ENCODE data around the gene SLC2A1. TPM values are rescaled to one million over a fixed set of nuclear protein-coding genes. Genes with fewer than 3 reads are reported as not detected.

Gene SLC2A1
- total RNA-seq, 1 donor from 2014 or later: 303 TPM

- Histone ChIP-seq H3K4me3 (no peak overlapping the region), H3K36me3 (no peaks in the 10 kb centered on the region), H3K9me3 (ENCODE audit: low read depth) (peaks cover 8% of the 10 kb centered on the region), H3K9ac (no peak overlapping the region), H3K27me3 (no peaks in the 10 kb centered on the region), H2AFZ (replicated peaks) (no peak overlapping the region), H3F3A (ENCODE audit: low read depth) (no peaks in the 10 kb centered on the region), H3K79me2 (ENCODE audit: low read depth) (no peaks in the 10 kb centered on the region), H4K20me1 (ENCODE audit: low read depth) (no peaks in the 10 kb centered on the region), H3K27ac (no peak overlapping the region), H3K4me2 (no peak overlapping the region), H3K4me1 (peaks cover 4% of the 10 kb centered on the region)
- TF ChIP-seq EZH2 (IDR thresholded peaks at IDR 0.05): no peak
- no peak for TF ChIP-seq EZH2phosphoT487 (IDR thresholded peaks at IDR 0.05)
- TF ChIP-seq CTCF (IDR thresholded peaks at IDR 0.05): no peak
- Mint-ChIP-seq H3K4me3 (no peak overlapping the region), H3K4me1 (no peaks in the 10 kb centered on the region), H3K9me3 (peaks cover 32% of the 10 kb centered on the region), H3K27ac (no peak overlapping the region), H3K27me3 (ENCODE audit: insufficient read depth, low read depth) (peaks cover 7% of the 10 kb centered on the region), H3K36me3 (peaks cover 12% of the 10 kb centered on the region)
- no peak for DNase-seq (ENCODE audit: low spot score)
These were observed 44.5 kb downstream of the SLC2A1 start for GRCh38 chr1:42914092-42914627.

DNA sequence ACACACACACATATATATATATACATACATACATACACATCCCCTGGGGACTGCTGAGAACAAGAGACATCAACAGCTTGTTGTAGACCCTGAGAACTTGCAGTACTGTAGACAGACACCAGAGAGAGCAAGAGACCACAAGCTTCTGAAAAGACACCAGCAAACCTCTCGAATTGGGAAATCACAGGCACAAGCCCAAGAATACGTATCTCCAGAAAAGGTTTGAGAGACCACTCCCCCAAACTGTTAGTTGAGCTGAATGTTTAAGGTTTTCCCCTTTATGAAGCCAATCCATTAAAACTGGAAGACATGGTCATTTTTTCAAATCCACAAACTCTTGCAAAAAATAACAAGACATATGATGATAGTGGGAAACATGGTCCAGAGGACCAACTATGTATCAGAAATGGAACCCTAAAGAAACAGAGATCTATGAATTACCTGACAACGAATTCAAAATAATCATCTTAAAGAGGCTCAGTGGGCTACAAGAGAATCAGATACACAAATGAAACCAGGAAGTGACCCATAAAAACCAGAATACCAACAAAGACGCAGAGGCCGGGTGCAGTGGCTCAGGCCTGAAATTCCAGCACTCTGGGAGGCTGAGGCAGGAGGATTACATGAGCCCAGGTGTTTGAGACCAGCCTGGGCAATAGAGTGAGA lies 45.1 kb downstream of the SLC2A1 start:
- no peak overlapping the region for H3K4me3 Mint-ChIP-seq
- H3K27me3 Mint-ChIP-seq (ENCODE audit: insufficient read depth, low read depth): peaks cover 7% of the 10 kb centered on the region
- no peaks in the 10 kb centered on the region for H3K36me3 ChIP-seq
- no peak overlapping the region for H3K4me3 ChIP-seq
- no peaks in the 10 kb centered on the region for H3K27me3 ChIP-seq
- DNase-seq (ENCODE audit: low spot score): peak; percentile 83
- peaks cover 12% of the 10 kb centered on the region for H3K36me3 Mint-ChIP-seq
- peaks cover 6% of the 10 kb centered on the region for H3K4me1 ChIP-seq
- H3K27ac Mint-ChIP-seq: no peak overlapping the region
- H3K4me2 ChIP-seq: no peak overlapping the region
- peaks cover 8% of the 10 kb centered on the region for H3K9me3 ChIP-seq (ENCODE audit: low read depth)
- no peaks in the 10 kb centered on the region for H3K79me2 ChIP-seq (ENCODE audit: low read depth)
- TF ChIP-seq EZH2 (IDR thresholded peaks at IDR 0.05) (no peak), CTCF (IDR thresholded peaks at IDR 0.05) (peak; percentile 83), EZH2phosphoT487 (IDR thresholded peaks at IDR 0.05) (no peak)
- no peak overlapping the region for H3K9ac ChIP-seq
- H4K20me1 ChIP-seq (ENCODE audit: low read depth): no peaks in the 10 kb centered on the region
- H3K27ac ChIP-seq: no peak overlapping the region
- H3K9me3 Mint-ChIP-seq: peaks cover 32% of the 10 kb centered on the region
- H3F3A ChIP-seq (ENCODE audit: low read depth): no peaks in the 10 kb centered on the region
- no peaks in the 10 kb centered on the region for H3K4me1 Mint-ChIP-seq
- no peak overlapping the region for H2AFZ ChIP-seq (replicated peaks)

DNA sequence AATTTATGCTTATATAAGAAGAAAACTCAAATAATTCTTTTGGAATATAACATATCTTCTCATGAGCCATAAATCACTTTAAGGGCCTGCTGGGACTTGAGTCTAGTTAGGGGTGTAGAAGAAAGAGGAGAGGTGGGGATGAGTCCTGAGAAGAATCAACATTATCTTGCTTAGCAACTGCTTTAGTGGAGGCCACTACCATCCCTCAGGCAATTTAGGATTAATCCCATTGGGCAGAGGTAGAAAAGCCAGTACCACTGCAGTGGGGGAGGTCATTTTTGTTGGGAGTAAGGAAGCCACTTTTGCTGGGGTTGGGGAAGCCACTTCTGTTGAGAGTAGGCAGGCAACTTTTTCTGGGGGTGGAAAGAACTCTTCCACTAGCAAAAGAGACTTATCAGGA lies 47.7 kb downstream of the SLC2A1 start:
- no peak overlapping the region for H3K9ac ChIP-seq
- no peak overlapping the region for H3K27ac ChIP-seq
- no peaks in the 10 kb centered on the region for H4K20me1 ChIP-seq (ENCODE audit: low read depth)
- H3K4me2 ChIP-seq: no peak overlapping the region
- no peak overlapping the region for H3K4me3 ChIP-seq
- peak overlapping the region; percentile 60 for H3K27ac Mint-ChIP-seq
- peaks cover 11% of the 10 kb centered on the region for H3K36me3 Mint-ChIP-seq
- no peaks in the 10 kb centered on the region for H3K36me3 ChIP-seq
- no peak overlapping the region for H3K4me3 Mint-ChIP-seq
- H3K9me3 ChIP-seq (ENCODE audit: low read depth): no peaks in the 10 kb centered on the region
- no peaks in the 10 kb centered on the region for H3F3A ChIP-seq (ENCODE audit: low read depth)
- H3K9me3 Mint-ChIP-seq: peaks cover 26% of the 10 kb centered on the region
- H3K79me2 ChIP-seq (ENCODE audit: low read depth): no peaks in the 10 kb centered on the region
- no peak for DNase-seq (ENCODE audit: low spot score)
- peak overlapping the region; percentile 12 for H2AFZ ChIP-seq (replicated peaks)
- H3K4me1 ChIP-seq: peaks cover 6% of the 10 kb centered on the region
- no peak for TF ChIP-seq EZH2 (IDR thresholded peaks at IDR 0.05)
- TF ChIP-seq CTCF (IDR thresholded peaks at IDR 0.05): no peak
- TF ChIP-seq EZH2phosphoT487 (IDR thresholded peaks at IDR 0.05): no peak
- H3K27me3 ChIP-seq: no peaks in the 10 kb centered on the region
- no peaks in the 10 kb centered on the region for H3K4me1 Mint-ChIP-seq
- peaks cover 9% of the 10 kb centered on the region for H3K27me3 Mint-ChIP-seq (ENCODE audit: insufficient read depth, low read depth)

Data from neural progenitor cell (in vitro differentiated cells).